Heart left ventricle (tissue), 16 donors: Measurements from ENCODE around the gene IL1RL1. TPM values are rescaled to one million over a fixed set of nuclear protein-coding genes. Genes with fewer than 3 reads are reported as not detected.

Experiments
- ATAC-seq, 4 donors: fragments of 200-7000 bp; cut with Tn5 transposase; one replicate each; pipeline ENCODE4 v1.9.1; 2020 to 2022; ENCODE audit warnings: moderate library complexity in 4 of 4, mild to moderate bottlenecking in 3 of 4, moderate number of reproducible peaks in 1 of 4
- DNase-seq, 5 donors: peaks; one replicate each; pipeline ENCODE4 v3.0.0-alpha.2; 2020
- H3K27ac ChIP-seq, 12 donors: fragments of 200-600 bp; sonication (generic) in 4 of 12; one replicate each; pipeline versions ENCODE4 v1.5.0 to v1.8.0; 2016 to 2022; ENCODE audit warnings: mild to moderate bottlenecking in 2 of 12
- H3K27me3 ChIP-seq, 9 donors: fragments of 200-600 bp; sonication (generic) in 2 of 9; one replicate each; pipeline versions ENCODE4 v1.5.1 to v1.8.0; 2016 to 2022; ENCODE audit warnings: mild to moderate bottlenecking in 3 of 9
- H3K36me3 ChIP-seq, 9 donors: fragments of 200-600 bp; sonication (generic) in 2 of 9; one replicate each; pipeline versions ENCODE4 v1.5.0 to v1.8.0; 2018 to 2022; ENCODE audit warnings: mild to moderate bottlenecking in 2 of 9
- H3K4me1 ChIP-seq, 12 donors: fragments of 200-600 bp; sonication (generic) in 4 of 12; one replicate each; pipeline versions ENCODE4 v1.5.0 to v1.8.0; 2016 to 2022; ENCODE audit warnings: mild to moderate bottlenecking in 3 of 12
- H3K4me3 ChIP-seq, 12 donors: fragments of 200-600 bp; sonication (generic) in 4 of 12; one replicate each; pipeline versions ENCODE4 v1.5.0 to v1.8.0; 2017 to 2022; ENCODE audit warnings: mild to moderate bottlenecking in 9 of 12, moderate library complexity in 4 of 12
- H3K9me3 ChIP-seq, 12 donors: fragments of 200-600 bp; sonication (generic) in 4 of 12; one replicate each; pipeline versions ENCODE4 v1.5.0 to v1.8.0; 2016 to 2022; ENCODE audit warnings: mild to moderate bottlenecking in 1 of 12
- POLR2A ChIP-seq, 2 donors: fragments of 450-650 bp; IDR thresholded peaks; one replicate each; pipeline ENCODE4 v1.6.1; 2017; ENCODE audit warnings: antibody characterized with exemption in 2 of 2, mild to moderate bottlenecking in 2 of 2, moderate library complexity in 2 of 2
- intact Hi-C, 10 donors: fragments of 100-400 bp; cut with DNase I; formaldehyde crosslinking; loops; one replicate each; pipeline versions ENCODE4 v1.11.1 to v1.14.2; 2022
- polyA plus RNA-seq, 2 donors: library from polyadenylated mRNA; stranded (reverse); fragments of 200-250 nt; gene quantifications; one replicate each; pipeline ENCODE4 v1.2.3, GENCODE V29; 2013
- total RNA-seq, 9 donors: library from RNA; depleted of rRNA in 2 of 9; stranded (reverse); fragments of >200 nt in 2 of 9; fragmentation: NEBNext Ultra II Directional in 3 of 9; extraction: Animal tissue kit (Norgen Biotek cat#: 25700) in 3 of 9; gene quantifications; one replicate each; pipeline versions ENCODE4 v1.1.0 to v1.2.4, GENCODE V29; 2016 to 2023
- TF ChIP-seq, protein P1 (sequence below), 12 donors: fragments of 200-600 bp; sonication (generic) in 4 of 12; IDR thresholded peaks; one replicate each; pipeline versions ENCODE4 v1.5.0 to v1.8.0; 2018 to 2022; ENCODE audit warnings: antibody characterized with exemption in 12 of 12, mild to moderate bottlenecking in 5 of 12
- donor health status: ischemic (EF 13 %, LVEDD 7.1; RV severe dilation, severe dysfunction).
- donor health status: healthy with polysubstance abuse.
- donor health status: DM: no; HTN: yes; CAD: no.
- donor health status: DM: no; HTN: no; CAD: no.
- donor health status: ischemic (EF 25% LVEDD 6.9; RV normal size, moderate dysfunction).
- donor health status: ischemic (EF 25% LVEDD 5.7; RV mildly dilated, moderate dysfunction).
- donor health status: healthy.
- donor health status: DM: yes; HTN: yes; CAD: no.
- donor health status: ischemic (EF 35%, LVEDD 5.7; RV mildly dilated, moderate dysfunction).
- donor health status: nonischemic (EF 11% LVEDD 7.7; RV severe dilation, severe dysfunction).
- donor health status: DM: yes; HTN: yes; CAD: no.
- donor health status: PGD.
- donor health status: ischemic (EF 29% LVEDD 5.4; RV normal size, mild dysfunction).
- donor health status: nonischemic (EF 23%, LVEDD 6.1; RV moderate dilation, normal function).

IL1RL1 gene
- total and polyA plus RNA-seq, 11 donors = 0.25 to 84.9 (median 1.6) TPM

DNA sequence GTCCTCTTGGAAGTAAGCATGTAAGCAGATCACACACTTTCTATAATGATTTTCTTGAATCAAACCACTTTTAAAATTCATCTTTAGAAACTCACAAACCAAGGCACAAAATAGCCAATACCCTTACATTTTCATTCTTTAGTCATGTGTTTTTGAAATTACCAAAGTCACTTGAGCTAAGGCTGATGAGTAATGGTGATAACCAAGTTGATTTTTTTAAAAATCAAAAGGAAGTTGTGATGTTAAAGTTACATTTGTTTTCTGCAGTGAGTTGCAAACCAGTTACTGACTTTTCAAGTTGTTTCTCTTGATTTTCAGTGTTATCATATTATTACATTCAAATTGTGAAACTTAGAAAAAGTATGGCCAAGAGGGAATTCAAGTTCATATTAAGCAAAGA, 90.1 kb downstream of the IL1RL1 start:
- intact Hi-C loops = no loop called here
- TF ChIP-seq, protein P1, sequence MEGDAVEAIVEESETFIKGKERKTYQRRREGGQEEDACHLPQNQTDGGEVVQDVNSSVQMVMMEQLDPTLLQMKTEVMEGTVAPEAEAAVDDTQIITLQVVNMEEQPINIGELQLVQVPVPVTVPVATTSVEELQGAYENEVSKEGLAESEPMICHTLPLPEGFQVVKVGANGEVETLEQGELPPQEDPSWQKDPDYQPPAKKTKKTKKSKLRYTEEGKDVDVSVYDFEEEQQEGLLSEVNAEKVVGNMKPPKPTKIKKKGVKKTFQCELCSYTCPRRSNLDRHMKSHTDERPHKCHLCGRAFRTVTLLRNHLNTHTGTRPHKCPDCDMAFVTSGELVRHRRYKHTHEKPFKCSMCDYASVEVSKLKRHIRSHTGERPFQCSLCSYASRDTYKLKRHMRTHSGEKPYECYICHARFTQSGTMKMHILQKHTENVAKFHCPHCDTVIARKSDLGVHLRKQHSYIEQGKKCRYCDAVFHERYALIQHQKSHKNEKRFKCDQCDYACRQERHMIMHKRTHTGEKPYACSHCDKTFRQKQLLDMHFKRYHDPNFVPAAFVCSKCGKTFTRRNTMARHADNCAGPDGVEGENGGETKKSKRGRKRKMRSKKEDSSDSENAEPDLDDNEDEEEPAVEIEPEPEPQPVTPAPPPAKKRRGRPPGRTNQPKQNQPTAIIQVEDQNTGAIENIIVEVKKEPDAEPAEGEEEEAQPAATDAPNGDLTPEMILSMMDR (IDR thresholded peaks at IDR 0.05) = no peak
- no peak for TF ChIP-seq POLR2A (IDR thresholded peaks at IDR 0.05)
- Histone ChIP-seq H3K9me3 (peaks cover 0 to 2% (median 0%) of the 10 kb centered on the region in 12 donors), H3K27me3 (no peaks in the 10 kb centered on the region), H3K27ac (no peak overlapping the region), H3K4me3 (no peak overlapping the region), H3K36me3 (no peaks in the 10 kb centered on the region), H3K4me1 (no peaks in the 10 kb centered on the region)
- ATAC-seq (no peak), DNase-seq (no peak)

Other genes with a start within 250 kb of the IL1RL1 start
- 10 to 100 TPM; 10.9 to 49.0 (median 19.6) TPM for gene IL1R1, start 168.8 kb upstream of the IL1RL1 start, total RNA-seq
- gene IL1R1, start 168.8 kb upstream of the IL1RL1 start, polyA plus RNA-seq = 10 to 100 TPM; 12.8 to 25.7 TPM
- gene IL1RL2, start 124.5 kb upstream of the IL1RL1 start, total RNA-seq = under 1 TPM in 5 of 9 donors, not detected in 4; 0.30 to 0.75 (median 0.56) TPM
- under 1 TPM in 1 of 2 donors, not detected in 1; 0.22 TPM for gene IL1RL2, start 124.5 kb upstream of the IL1RL1 start, polyA plus RNA-seq
- gene IL18R1, start 44.2 kb downstream of the IL1RL1 start, total RNA-seq = 1 to 10 TPM in 6 of 9 donors, under 1 TPM in 3; 0.50 to 4.3 (median 1.8) TPM
- 1 to 10 TPM; 1.1 to 3.4 TPM for gene IL18R1, start 44.2 kb downstream of the IL1RL1 start, polyA plus RNA-seq
- 1 to 10 TPM in 2 of 9 donors, under 1 TPM in 7; 0.13 to 2.2 (median 0.41) TPM for gene IL18RAP, start 111.6 kb downstream of the IL1RL1 start, total RNA-seq
- gene IL18RAP, start 111.6 kb downstream of the IL1RL1 start, polyA plus RNA-seq = under 1 TPM; 0.39 to 0.42 TPM
- not detected for gene SLC9A4, start 161.7 kb downstream of the IL1RL1 start, total RNA-seq
- gene SLC9A4, start 161.7 kb downstream of the IL1RL1 start, polyA plus RNA-seq = not detected